GM13976 (cell line): Measurements from ENCODE around the gene RAB4B.

ENCODE experiments used
- DNase-seq: peaks from one replicate; pipeline ENCODE4 v3.0.0; 2012; ENCODE audit warnings: low spot score
- CTCF ChIP-seq: IDR thresholded peaks from 2 replicates; pipeline ENCODE4 v1.5.1; 2012; ENCODE audit warnings: borderline replicate concordance, mild to moderate bottlenecking; ENCODE audit not compliant: insufficient read depth; ENCODE audit errors: extremely low read depth, missing control alignments, control extremely low read depth
- in situ Hi-C: fragments of 300-500 bp; cut with MboI; formaldehyde crosslinking; loops from one replicate; pipeline ENCODE4 v1.12.0; 2022; ENCODE audit warnings: low sequenced_read_pairs, mixed read lengths, inconsistent platforms; ENCODE audit not compliant: unreplicated experiment

RAB4B gene

GRCh38 chr19:40801426-40802299 lies 23.6 kb downstream of the RAB4B start:
- DNase-seq, result no peak
- in situ Hi-C loops, result no loop called here

GRCh38 chr19:40802300-40803169 lies 24.5 kb downstream of the RAB4B start:
- TF ChIP-seq CTCF, result no peak
- DNase-seq, result no peak
- in situ Hi-C loops, result no loop called here

More at GRCh38 chr19:40801426-40802299, 23.6 kb downstream of the RAB4B start:
- no peak for TF ChIP-seq CTCF

DNA sequence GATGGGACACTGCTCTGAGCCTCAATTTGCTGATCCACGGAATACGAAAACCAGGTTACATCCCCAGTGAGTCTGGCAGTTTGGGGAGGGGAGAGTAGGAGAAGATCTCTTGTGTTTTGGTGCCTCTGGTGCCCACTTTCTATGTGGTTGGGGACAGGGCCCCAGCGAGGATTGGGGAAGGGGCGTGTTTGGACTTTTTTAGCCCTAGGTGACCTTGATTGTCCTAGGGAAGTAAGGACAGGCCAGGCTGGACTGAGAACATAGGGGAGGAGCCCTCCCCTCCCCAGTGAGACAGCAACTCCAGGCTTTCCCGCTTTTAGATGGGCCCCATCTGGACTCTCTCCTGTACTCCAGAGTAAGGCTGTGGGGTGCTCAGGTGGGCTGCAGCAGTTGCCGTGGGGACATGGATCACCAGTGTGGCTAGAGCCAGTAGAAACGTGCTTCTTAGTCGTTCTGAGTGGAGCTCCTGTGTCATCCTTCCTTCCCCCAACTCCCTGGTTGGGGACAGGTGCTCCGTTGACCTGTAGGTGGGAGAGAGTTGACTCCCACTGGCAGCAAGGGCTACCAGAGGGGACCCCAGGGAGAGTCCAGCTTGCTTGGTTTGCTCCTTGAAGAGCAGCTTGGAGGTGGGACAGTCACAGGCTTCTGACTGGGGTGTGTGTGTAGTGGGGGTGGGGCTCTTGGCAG lies 25.3 kb downstream of the RAB4B start:
- DNase-seq, result no peak
- in situ Hi-C loops, result no loop called here
- TF ChIP-seq CTCF, result no peak

DNA sequence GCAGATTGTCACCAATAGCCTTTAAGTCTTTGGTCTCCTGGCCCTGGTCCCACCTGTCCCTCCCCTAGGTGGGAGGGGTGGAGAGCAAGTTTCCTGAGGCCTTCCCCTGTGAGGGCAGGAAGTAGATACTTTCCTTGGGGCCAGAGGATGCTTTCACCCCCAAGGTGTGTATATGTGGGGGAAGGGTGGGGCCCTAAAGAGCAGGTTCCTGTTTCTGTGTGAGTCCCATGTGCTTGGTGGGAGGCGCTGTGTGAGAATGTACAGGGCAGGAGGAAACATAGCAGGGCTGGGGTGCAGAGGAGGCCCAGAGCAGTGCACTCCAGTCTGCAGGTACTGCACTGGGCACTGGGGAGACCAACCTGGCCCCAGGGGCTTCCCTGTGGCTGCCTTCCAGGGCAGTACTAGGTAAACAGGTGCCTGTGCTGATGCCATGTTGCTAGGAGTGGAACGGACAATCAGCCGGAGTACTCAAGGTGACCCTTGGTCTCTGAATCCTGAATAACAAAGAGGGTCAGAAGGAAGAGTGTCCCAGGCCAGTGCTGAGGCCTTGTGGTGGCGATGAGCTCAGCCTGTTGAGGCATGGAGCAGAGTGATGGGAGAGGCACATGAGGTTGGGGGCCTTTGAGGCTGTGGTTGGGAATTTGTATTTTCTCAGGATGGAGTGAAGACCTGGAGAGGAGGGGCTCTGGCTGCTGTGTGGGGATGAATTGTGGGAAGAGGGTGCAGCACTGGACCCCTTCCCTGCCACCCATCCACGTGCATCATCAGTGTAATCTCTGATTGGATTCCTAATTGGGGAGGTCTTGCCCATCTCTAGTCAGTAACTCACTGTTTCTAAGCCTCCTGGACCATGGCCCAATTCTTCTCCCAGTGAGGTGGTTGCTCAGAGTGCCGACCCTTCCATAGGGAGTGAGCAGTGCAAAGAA lies 26.1 kb downstream of the RAB4B start:
- no peak for TF ChIP-seq CTCF
- in situ Hi-C loops, result no loop called here
- DNase-seq, result peak; percentile 71

GRCh38 chr19:40804783-40805242 lies 26.8 kb downstream of the RAB4B start:
- no peak for TF ChIP-seq CTCF
- in situ Hi-C loops, result no loop called here

More at GRCh38 chr19:40804783-40805242, 26.8 kb downstream of the RAB4B start:
- no peak for DNase-seq
